MM.1S (cell line): ENCODE data around the gene ARID5A.

ENCODE experiments used
- EZH2 ChIP-seq: fragments of 300-600 bp; sonication (generic); optimal IDR thresholded peaks from 2 replicates; pipeline ENCODE3; 2017; ENCODE audit warnings: low read depth, mild to moderate bottlenecking, antibody characterized with exemption, low read length, mixed read lengths
- TF ChIP-seq, protein P1 (sequence below): fragments of 300-600 bp; sonication (generic); IDR thresholded peaks from 2 replicates; pipeline ENCODE4 v1.5.1; 2016; ENCODE audit warnings: antibody characterized with exemption, low read length, mixed read lengths

DNA sequence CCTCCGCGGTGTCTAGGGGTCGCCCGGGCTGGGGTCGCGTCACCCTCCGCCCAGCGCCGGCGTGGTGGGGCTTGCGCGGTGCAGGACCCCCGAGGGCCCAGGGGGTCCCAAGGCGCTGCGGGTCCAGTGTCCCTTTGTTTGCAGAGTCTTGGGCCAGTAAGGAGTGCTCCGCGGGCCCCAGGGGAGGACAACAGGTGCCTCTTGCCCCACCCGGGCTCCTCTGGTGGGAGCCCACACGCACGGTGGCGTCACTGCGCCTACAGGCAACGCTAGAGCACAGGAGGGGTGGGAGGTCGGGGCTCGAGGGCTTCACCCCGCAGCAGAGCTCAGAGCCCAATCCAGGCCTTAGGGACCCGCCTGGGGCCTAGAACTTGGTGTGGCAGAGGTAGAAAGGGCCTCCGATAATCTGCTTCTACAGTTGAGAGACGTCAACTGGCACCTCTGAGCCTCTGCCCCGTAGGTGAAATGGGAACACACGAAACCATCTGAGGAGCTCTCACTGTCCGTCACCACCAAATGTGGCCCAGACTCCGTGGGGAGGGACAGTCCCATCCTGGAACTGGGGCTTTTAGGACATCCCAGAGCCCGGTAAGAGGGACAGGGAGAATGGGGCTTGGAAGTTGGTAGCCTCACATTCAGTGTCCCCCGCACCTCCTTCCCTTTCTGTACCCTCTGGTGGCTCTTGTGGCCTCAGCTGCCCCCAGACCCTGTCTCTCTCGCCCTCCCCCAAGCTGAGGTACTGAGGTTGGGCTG is 1.4 kb downstream of the ARID5A start:
- TF ChIP-seq, protein P1, sequence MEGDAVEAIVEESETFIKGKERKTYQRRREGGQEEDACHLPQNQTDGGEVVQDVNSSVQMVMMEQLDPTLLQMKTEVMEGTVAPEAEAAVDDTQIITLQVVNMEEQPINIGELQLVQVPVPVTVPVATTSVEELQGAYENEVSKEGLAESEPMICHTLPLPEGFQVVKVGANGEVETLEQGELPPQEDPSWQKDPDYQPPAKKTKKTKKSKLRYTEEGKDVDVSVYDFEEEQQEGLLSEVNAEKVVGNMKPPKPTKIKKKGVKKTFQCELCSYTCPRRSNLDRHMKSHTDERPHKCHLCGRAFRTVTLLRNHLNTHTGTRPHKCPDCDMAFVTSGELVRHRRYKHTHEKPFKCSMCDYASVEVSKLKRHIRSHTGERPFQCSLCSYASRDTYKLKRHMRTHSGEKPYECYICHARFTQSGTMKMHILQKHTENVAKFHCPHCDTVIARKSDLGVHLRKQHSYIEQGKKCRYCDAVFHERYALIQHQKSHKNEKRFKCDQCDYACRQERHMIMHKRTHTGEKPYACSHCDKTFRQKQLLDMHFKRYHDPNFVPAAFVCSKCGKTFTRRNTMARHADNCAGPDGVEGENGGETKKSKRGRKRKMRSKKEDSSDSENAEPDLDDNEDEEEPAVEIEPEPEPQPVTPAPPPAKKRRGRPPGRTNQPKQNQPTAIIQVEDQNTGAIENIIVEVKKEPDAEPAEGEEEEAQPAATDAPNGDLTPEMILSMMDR: no peak
- TF ChIP-seq EZH2: no peak
